B cell (primary cell): Measurements from ENCODE around the gene SOHLH1. TPM values are rescaled to one million over a fixed set of nuclear protein-coding genes. Genes with fewer than 3 reads are reported as not detected.

Source experiments
- ATAC-seq: fragments of 200-7000 bp; cut with Tn5 transposase; one replicate; pipeline ENCODE4 v1.10.0; 2021; ENCODE audit warnings: low read depth, mild to moderate bottlenecking, moderate number of reproducible peaks, moderate library complexity
- CTCF ChIA-PET: fragments of 350-600 bp; sonication (Branson Sonifier 250); formaldehyde crosslinking; loops from one replicate; lab custom pipeline; 2021; ENCODE audit warnings: antibody characterized with exemption, inconsistent platforms; lab: Charles Lee
- POLR2A ChIA-PET: fragments of 350-600 bp; sonication (Branson Sonifier 250); formaldehyde crosslinking; loops from one replicate; lab custom pipeline; 2021; ENCODE audit warnings: antibody characterized with exemption; lab: Charles Lee
- DNase-seq: peaks from one replicate; pipeline ENCODE4 v3.0.0; 2013
- H2AFZ ChIP-seq: 2 replicates; pipeline ENCODE4 v1.6.1; 2012; ENCODE audit warnings: mild to moderate bottlenecking, low read depth, low read length; ENCODE audit not compliant: insufficient read depth, poor library complexity, severe bottlenecking
- H3K27ac ChIP-seq, 2 donors: 1 replicate in 1 of 2; 2 replicates in 1 of 2; pipeline ENCODE4 v1.5.1; 2012 to 2013; ENCODE audit warnings: low read length in 2 of 2, mild to moderate bottlenecking in 2 of 2, moderate library complexity in 1 of 2
- H3K27me3 ChIP-seq, 4 experiments: fragments of 200-600 bp in 1 of 4; sonication (generic) in 1 of 4; replicated peaks in 1 of 4; 1 replicate in 2 of 4; 2 replicates in 2 of 4; pipeline versions ENCODE4 v1.6.1 to v1.7.0; 2013 to 2016; ENCODE audit warnings: low read length in 3 of 4, mild to moderate bottlenecking in 2 of 4, mixed read lengths in 1 of 4, moderate library complexity in 1 of 4; ENCODE audit not compliant: insufficient read depth in 4 of 4, control insufficient read depth in 3 of 4; ENCODE audit errors: control extremely low read depth in 1 of 4
- H3K36me3 ChIP-seq, 2 experiments: replicated peaks in 1 of 2; 1 replicate in 1 of 2; 2 replicates in 1 of 2; pipeline versions ENCODE4 v1.6.1 to v1.7.1; 2013; ENCODE audit warnings: low read length in 1 of 2; ENCODE audit not compliant: insufficient read depth in 2 of 2, control insufficient read depth in 1 of 2; ENCODE audit errors: control extremely low read depth in 1 of 2, extremely low read depth in 1 of 2
- H3K4me1 ChIP-seq, 2 donors: fragments of 200-600 bp in 1 of 2; sonication (generic) in 1 of 2; 1 replicate in 1 of 2; 2 replicates in 1 of 2; pipeline versions ENCODE4 v1.5.1 to v1.6.1; 2013 to 2017; ENCODE audit warnings: low read length in 2 of 2; ENCODE audit not compliant: control insufficient read depth in 2 of 2, insufficient read depth in 2 of 2
- H3K4me2 ChIP-seq: replicated peaks from 2 replicates; pipeline ENCODE3; 2012; ENCODE audit warnings: mild to moderate bottlenecking, low read depth, low read length; ENCODE audit not compliant: poor library complexity, severe bottlenecking
- H3K4me3 ChIP-seq, 5 experiments: fragments of 200-600 bp in 1 of 5; sonication (generic) in 1 of 5; 1 replicate in 3 of 5; 2 replicates in 2 of 5; pipeline versions ENCODE4 v1.5.1 to v1.7.0; 2011 to 2016; ENCODE audit warnings: low read length in 4 of 5, mild to moderate bottlenecking in 4 of 5, low read depth in 2 of 5, control low read depth in 1 of 5, moderate library complexity in 1 of 5; ENCODE audit not compliant: insufficient read depth in 1 of 5; ENCODE audit errors: control extremely low read depth in 1 of 5, extremely low read depth in 1 of 5
- H3K79me2 ChIP-seq: fragments of 200-600 bp; sonication (generic); one replicate; pipeline ENCODE4 v1.6.0; 2016; ENCODE audit warnings: low read length; ENCODE audit not compliant: control insufficient read depth, insufficient read depth
- H3K9ac ChIP-seq: fragments of 200-600 bp; sonication (generic); 2 replicates; pipeline ENCODE4 v1.6.1; 2017; ENCODE audit warnings: mild to moderate bottlenecking, low read length, moderate library complexity
- H3K9me3 ChIP-seq, 3 donors: one replicate each; pipeline versions ENCODE4 v1.6.1 to v1.7.1; 2013; ENCODE audit warnings: low read length in 2 of 3; ENCODE audit not compliant: control insufficient read depth in 2 of 3, insufficient read depth in 1 of 3; ENCODE audit errors: control extremely low read depth in 1 of 3
- H4K20me1 ChIP-seq: 2 replicates; pipeline ENCODE4 v1.6.0; 2012; ENCODE audit warnings: mild to moderate bottlenecking, low read length; ENCODE audit not compliant: insufficient read depth, control insufficient read depth, poor library complexity, severe bottlenecking
- H3K27ac Mint-ChIP-seq: one replicate; pipeline ENCODE4 v1.8.0; 2021; ENCODE audit warnings: mixed read lengths
- H3K27me3 Mint-ChIP-seq: one replicate; pipeline ENCODE4 v1.8.0; 2021; ENCODE audit warnings: mixed read lengths
- H3K4me1 Mint-ChIP-seq: one replicate; pipeline ENCODE4 v1.8.0; 2021; ENCODE audit warnings: mixed read lengths
- H3K4me3 Mint-ChIP-seq: one replicate; pipeline ENCODE4 v1.8.0; 2021; ENCODE audit warnings: mixed read lengths
- H3K9me3 Mint-ChIP-seq: one replicate; pipeline ENCODE4 v1.8.0; 2022; ENCODE audit warnings: mixed read lengths; ENCODE audit not compliant: insufficient read depth
- CTCF ChIP-seq: fragments of 200-600 bp; IDR thresholded peaks from one replicate; pipeline ENCODE4 v1.8.0; 2022; ENCODE audit warnings: antibody characterized with exemption, mild to moderate bottlenecking
- EZH2 ChIP-seq: IDR thresholded peaks from 2 replicates; pipeline ENCODE4 v1.6.1; 2012; ENCODE audit warnings: borderline replicate concordance, low read depth, mild to moderate bottlenecking, moderate library complexity, low read length; ENCODE audit not compliant: insufficient read depth, poor library complexity, severe bottlenecking
- WGBS: methylation state at CpG from one replicate; pipeline ENCODE4 v1.1.5; 2013; ENCODE audit warnings: missing lambda C conversion rate; ENCODE audit not compliant: insufficient coverage; 5-methylcytosine and 5-hydroxymethylcytosine counted together
- intact Hi-C: fragments of 100-400 bp; cut with micrococcal nuclease; formaldehyde crosslinking; loops from one replicate; pipeline ENCODE4 v1.10.0; 2022
- polyA plus RNA-seq: library from polyadenylated mRNA; depleted of rRNA; stranded (reverse); fragments of >200 nt; gene quantifications from 2 replicates; pipeline ENCODE4 v1.2.3, GENCODE V29; 2012
- total RNA-seq, 2 donors: library from RNA; stranded (reverse); fragments of 120-200 nt in 1 of 2; gene quantifications; 1 replicate in 1 of 2; 2 replicates in 1 of 2; pipeline versions ENCODE4 v1.2.3 to v1.2.4, GENCODE V29; 2013 to 2022

SOHLH1 gene
- total and polyA plus RNA-seq, 2 donors (not counting 1 experiment from before 2014, with no cell fraction given): not detected

DNA sequence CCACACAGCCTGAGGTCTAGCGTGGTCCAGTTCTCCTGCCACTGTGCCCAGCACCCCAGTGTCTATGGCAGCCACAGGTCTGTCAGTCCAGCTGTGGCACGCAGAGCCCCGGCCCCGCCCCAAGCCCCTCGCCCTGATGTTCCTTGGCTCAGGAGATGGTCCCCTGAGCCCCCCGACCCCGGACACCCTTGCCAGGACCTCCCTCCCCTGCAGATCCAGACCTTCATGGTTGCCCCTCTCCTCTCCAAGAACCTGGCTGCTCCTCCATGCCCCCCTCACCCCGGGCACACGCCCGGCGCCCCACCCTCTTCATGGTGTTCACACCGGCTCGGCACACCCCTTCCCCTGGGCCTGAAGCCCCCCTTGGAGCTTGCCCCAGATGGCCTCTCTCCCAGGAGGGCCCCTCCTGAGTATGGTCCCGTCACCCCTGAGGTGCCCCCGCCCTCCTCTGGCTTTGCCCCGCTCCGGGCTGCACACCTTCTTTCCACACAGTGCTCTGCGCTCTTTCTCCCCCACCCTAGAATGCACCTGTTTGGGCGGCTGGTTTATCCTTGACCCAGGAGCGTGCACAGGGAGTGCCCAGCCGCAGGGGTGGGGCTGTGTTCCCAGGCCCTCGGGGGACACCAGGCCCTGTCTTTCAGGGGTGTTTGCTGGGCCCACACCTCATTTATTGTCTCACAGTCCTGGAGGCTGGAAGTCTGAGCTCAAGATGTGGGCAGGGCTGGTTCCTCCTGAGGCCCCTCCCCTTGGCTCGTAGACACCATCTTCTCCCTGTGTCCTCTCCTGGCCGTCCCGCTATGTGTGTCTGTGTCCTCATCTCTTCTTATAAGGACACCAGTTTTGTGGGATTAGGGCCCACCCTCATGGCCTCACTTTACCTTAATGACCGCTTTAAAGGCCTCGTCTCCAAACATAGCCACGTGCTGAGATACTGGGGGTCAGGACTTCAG is 40.3 kb upstream of the SOHLH1 start:
- Histone ChIP-seq H2AFZ (no peak overlapping the region), H4K20me1 (no peaks in the 10 kb centered on the region), H3K36me3 (no peaks in the 10 kb centered on the region), H3K9ac (no peak overlapping the region), H3K4me2 (no peak overlapping the region), H3K79me2 (no peaks in the 10 kb centered on the region), H3K9me3 (no peaks in the 10 kb centered on the region), H3K27ac (no peak overlapping the region), H3K27me3 (no peaks in the 10 kb centered on the region), H3K4me3 (no peak overlapping the region), H3K4me1 (no peaks in the 10 kb centered on the region)
- DNase-seq (no peak), ATAC-seq (no peak)
- intact Hi-C loops: no loop called here
- Mint-ChIP-seq H3K4me3 (no peak overlapping the region), H3K27ac (no peak overlapping the region), H3K4me1 (no peaks in the 10 kb centered on the region), H3K9me3 (no peaks in the 10 kb centered on the region), H3K27me3 (peaks cover 9% of the 10 kb centered on the region)
- 84% methylated on average over 23 of the region's 28 CpGs for WGBS
- TF ChIP-seq CTCF (no peak), EZH2 (no peak)
- CTCF ChIA-PET: no interaction called here
- POLR2A ChIA-PET: no interaction called here

DNA sequence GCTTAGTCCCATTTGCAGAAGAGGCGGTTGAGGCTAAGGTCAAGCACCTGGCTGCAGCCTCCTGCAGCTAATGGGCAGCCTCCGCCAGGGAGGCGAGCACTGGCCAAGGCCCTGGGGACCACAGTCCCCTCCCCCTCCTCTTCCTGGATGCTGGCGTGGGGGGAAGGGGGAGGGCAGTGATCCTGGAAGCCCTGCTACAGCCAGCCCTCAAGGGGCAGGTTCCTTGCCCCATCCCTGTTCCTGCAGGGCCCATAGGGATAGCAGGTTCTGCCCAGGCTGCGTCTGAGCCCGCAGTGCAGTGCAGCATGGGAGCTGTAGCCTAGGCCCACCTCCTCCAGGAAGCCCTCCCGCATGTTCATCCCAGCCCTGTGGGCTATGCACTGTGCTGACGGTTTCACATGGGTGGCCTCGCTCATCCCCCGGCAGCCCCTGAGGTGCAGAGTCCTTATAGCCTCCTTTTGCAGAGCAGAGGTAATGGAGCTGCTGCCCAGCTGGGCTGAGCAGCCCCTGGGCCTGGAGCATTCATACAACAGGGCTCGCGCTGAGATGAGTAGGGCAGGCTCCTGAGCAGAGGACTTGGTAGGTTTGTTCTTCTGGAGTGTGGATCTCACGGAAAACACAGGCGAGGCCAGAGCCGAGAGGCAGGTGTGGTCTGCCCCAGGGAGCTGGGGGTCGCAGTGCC is 38.7 kb upstream of the SOHLH1 start:
- H3K4me1 Mint-ChIP-seq: no peaks in the 10 kb centered on the region

More for the DNA sequence above, 38.7 kb upstream of the SOHLH1 start:
- ChIA-PET POLR2A (no interaction called here), CTCF (no interaction called here)
- no peak overlapping the region for H3K27ac ChIP-seq
- Mint-ChIP-seq H3K4me3 (no peak overlapping the region), H3K27me3 (peaks cover 9% of the 10 kb centered on the region), H3K9me3 (no peaks in the 10 kb centered on the region), H3K27ac (no peak overlapping the region)
- H3K9me3 ChIP-seq: peaks cover 0 to 6% (median 0%) of the 10 kb centered on the region in 3 donors
- no peak for ATAC-seq
- WGBS: 83% methylated on average over 12 of the region's 16 CpGs
- H2AFZ ChIP-seq: no peak overlapping the region
- TF ChIP-seq EZH2: no peak
- no peak for TF ChIP-seq CTCF
- H3K79me2 ChIP-seq: no peaks in the 10 kb centered on the region
- no peak for DNase-seq
- intact Hi-C loops: no loop called here
- H3K36me3 ChIP-seq: no peaks in the 10 kb centered on the region
- no peak overlapping the region for H3K4me3 ChIP-seq
- no peak overlapping the region for H3K9ac ChIP-seq
- no peaks in the 10 kb centered on the region for H3K4me1 ChIP-seq
- no peaks in the 10 kb centered on the region for H4K20me1 ChIP-seq
- H3K27me3 ChIP-seq: no peaks in the 10 kb centered on the region
- no peak overlapping the region for H3K4me2 ChIP-seq
